HG03457 (cell line): ENCODE data around the gene KRTAP5-8.
"Not testable (repeated sequence)": the region's sequence is repeated elsewhere in the genome, so short reads cannot be mapped to it uniquely, and the experiment has no call there.

ENCODE experiments used
- ATAC-seq: cut with Tn5 transposase; IDR thresholded peaks from one replicate; pipeline ENCODE4 v1.9.1; 2021; ENCODE audit warnings: moderate number of reproducible peaks; ENCODE audit not compliant: unreplicated experiment

The KRTAP5-8 gene

DNA sequence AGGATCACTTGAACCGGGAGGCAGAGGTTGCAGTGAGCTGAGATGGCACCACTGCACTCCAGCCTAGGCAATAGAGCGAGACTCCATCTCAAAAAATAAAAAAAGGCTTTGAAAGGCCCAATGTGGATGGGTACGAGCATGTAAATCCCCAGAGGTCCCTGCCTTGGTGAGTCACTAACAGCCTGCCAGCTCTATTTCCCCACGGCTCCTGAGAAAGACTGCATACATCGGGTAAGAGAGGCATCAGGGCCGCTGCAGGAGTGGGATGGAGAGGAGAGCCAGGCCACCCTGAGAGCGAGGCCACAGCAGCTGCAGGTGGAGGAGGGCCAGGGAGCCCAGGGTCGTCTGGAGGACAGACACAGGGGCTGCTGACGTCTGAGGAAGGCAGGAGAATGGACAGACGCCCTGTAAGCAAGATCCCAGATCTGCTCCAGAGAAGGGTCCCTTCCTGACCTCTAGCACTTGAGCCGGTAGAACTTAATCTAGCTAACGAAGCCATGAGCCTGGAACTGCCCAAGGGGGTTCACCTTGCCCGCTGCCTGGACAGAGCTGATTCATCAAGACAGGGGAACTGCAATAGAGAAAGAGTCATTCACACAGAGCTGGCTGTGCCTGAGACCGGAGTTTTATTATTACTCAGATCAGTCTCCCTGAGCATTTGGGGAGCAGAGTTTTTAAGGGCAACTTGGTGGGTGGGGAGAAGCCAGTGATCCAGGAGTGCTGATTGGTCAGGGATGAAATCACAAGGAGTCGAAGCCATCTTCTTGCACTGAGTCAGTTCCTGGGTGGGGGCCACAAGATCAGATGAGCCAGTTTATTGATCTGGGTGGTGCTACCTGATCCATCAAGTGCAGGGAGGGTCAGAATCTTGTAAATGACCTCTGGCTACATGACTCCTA, 5.3 kb downstream of the KRTAP5-8 start:
- no peak for ATAC-seq

DNA sequence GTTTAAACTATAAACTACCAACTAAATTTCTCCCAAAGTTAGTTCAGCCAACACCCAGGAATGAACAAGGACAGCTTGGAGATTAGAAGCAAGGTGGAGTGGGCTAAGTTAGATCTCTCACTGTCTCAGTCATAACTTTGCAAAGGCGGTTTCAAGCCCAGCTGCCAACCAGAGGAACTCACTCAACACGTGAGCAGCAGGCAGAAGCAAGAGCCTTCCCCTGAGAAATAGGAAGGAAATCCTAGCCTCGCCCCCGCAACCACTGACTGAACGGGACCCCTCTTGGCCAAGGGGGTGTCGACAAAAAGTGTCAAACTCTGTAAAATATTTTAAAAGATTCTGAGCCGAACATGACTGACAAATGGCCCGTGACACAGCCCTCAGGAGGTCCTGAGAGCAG, 6.0 kb downstream of the KRTAP5-8 start:
- ATAC-seq: no peak

DNA sequence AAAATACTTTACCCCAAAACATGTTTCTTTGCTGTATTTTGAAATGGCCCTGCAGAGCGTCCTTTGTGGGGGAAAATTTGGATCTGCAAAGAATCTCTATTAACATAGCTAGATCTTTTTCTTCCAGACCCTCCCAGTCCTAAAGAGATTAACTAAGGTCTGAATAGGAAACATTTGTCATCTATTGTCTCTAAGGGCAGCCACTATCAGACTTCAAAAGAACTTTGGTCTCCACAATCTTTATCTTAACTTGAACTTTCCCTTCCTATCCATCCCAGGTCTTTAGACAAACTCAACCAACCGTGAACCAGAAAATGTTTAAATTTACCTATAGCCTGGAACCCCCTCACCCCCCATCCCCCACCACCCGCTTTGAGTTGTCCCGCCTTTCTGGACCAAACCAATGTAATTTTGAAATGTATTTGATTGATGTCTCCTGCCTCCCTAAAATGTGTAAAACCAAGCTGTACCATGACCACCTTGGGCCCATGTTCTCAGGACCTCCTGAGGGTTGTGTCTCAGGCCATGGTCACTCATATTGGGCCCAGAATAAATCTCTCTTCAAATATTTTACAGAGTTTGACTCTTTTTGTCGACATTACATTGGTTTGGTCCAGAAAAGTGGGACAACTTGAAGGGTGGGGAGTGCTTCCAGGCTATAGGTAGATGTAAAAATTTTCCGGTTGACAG, 6.8 kb downstream of the KRTAP5-8 start:
- no peak for ATAC-seq

DNA sequence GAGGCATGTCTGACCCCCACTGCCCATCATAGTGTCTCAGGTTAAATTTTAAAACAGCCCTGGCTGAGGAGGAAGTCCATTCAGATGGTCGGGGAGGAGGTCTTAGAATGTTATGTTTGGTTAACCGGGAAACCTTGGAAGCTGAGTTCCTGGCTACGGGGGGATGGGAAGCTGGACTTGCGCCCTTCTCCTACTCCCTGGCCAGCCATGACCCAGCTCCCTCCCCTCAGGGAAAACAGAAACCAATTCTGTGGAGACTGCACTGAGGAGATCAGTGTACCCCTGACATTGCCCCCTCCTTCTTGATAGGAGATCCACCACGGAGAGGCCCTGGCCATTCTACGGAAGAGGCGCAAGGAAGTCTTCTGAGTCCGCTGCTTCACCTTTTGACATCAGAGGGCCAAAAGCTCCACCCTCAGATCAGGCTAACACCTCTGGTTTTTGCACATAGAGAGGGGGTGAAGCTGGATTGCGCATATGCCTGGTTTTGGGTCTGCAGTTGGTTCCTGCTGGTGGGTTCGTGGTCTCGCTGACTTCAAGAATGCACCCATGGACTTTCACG, 7.7 kb downstream of the KRTAP5-8 start:
- no peak for ATAC-seq

DNA sequence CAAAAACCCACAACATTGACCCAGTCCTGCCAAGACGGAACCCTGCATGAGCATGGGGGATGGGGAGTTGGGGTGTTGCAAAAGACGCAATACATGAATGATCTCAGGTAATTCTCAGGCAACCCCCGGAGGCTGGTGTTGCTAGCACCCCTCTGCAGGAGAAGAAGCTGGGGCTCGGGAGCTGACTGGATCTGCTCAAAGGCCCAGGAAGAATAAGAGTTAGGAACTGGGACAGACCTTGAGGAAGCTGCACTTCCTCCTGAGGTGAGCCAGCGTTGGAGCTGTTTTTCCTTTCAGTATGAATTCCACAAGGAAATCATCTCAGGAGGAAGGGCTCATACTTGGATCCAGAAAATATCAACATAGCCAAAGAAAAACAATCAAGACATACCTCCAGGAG, 10.3 kb downstream of the KRTAP5-8 start, which contains the start of gene KRTAP5-9:
TSS of gene KRTAP5-9 (plus strand) at position 301 of the 400 bp plus-strand sequence. CDS start 238 bp downstream, outside the sequence.
- no peak for ATAC-seq

DNA sequence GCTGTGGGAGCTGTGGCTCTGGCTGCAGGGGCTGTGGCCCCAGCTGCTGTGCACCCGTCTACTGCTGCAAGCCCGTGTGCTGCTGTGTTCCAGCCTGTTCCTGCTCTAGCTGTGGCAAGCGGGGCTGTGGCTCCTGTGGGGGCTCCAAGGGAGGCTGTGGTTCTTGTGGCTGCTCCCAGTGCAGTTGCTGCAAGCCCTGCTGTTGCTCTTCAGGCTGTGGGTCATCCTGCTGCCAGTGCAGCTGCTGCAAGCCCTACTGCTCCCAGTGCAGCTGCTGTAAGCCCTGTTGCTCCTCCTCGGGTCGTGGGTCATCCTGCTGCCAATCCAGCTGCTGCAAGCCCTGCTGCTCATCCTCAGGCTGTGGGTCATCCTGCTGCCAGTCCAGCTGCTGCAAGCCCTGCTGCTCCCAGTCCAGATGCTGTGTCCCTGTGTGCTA, 10.9 kb downstream of the KRTAP5-8 start:
- no peak for ATAC-seq

DNA sequence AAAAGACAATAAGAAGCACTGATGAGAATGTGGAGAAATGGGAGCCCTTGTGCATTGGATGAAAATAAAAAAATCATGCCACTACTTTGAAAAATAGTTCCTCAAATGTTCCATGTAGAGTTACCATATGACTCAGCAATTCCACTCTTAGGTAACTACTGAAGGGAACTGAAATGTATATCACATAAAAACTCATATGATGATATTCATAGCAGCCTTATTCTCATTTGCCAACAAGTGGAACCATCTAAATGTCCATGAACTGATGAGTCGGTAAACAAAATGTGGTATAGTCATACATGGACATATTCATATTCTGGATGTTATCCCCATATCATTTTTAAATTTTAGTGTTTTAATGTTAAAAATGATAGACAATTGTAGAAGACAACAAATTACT, 13.9 kb downstream of the KRTAP5-8 start:
- ATAC-seq: no peak

DNA sequence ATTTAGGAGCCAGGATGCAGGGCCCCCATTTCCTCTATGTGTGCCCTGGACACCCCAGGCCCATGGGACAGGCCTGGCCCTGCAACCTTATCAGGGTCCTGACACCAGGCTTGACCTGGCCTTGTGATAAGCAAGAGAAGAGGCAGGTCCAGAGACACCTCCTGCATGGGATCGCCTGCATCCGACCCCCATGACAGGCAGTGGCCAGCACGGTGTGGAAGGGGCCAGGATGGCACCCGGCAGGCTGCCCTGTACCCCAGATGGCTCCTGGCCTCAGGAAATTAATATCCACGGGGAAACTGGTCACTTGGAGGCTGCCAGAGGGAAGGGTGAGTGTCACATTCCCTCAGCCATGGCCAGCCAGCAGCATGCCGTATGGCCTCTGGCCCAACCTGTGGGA, 17.2 kb downstream of the KRTAP5-8 start:
- ATAC-seq: no peak

DNA sequence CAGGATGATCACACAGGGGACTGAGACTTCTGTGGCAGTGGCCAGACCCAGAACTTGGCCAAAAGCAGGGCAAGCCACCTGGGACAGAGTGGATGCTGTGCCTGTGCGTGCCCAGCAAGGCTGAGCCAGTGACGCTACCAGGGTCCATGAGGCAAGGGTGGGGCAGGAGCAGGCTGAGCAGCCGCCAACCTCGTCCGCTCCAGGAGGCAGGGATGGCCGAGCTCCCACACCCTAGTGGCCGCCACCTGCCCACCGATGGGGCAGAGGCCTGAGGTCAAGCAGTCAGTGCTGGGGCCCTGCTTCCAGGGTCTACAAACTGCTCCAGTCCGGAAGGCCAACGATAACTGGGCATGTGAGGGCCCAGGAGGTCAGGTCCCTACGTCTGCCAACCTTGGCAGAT, 17.7 kb downstream of the KRTAP5-8 start:
- ATAC-seq: no peak

DNA sequence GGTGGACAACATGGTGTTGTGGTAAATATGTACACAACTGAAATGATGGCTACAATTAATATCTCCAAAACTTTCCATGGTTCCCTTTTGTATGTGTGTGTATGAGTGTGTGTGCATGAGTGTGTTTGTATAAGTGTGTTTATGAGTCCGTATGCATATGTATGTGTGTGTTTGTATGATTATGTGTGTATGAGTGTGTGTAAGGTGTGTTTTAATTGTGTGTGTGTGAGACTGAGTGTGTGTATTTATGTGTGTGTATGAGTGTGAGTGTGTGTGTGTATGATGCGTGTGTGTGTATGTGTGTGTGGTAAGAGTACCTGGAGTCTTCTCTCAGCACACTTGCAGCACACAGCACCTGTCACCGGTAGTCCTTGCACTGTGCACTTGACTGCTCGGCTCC, 18.2 kb downstream of the KRTAP5-8 start:
- ATAC-seq: no peak

DNA sequence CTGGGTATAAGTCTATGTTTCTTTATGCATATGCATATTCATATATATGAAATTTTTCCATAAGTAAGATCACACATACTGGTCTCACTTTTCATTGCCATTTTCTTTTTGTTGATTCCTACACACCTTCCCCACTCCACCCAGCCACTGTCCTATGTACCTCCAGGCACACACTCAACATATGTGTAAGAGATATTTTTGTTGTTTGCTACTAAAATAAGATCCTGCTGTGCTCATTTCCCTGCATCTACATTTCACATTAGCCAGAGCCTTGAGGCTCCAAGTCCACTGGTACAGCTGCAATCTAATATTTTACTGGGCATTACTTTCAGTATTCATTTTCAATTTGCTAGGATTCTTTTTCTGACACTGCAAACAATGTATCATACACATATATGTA, 19.4 kb downstream of the KRTAP5-8 start:
- no peak for ATAC-seq

DNA sequence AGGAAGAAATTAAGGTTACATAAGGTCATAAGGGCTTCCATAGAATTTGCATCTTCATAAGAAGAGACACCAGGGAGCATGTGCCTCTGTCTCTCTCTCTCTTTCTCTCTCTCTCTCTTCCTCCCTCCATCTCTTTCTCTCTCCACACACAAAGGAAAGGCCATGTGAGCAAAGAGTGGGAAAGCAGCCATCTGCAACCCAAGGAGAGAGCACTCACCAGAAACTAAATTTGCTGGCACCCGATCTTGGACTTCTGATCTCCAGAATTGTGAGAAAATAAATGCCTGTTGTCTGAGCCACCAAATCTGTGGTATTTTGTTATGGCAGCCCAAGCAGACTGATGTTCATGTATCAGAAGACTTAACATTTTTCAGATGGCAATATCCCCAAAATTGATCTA, 21.2 kb downstream of the KRTAP5-8 start:
- ATAC-seq: no peak

DNA sequence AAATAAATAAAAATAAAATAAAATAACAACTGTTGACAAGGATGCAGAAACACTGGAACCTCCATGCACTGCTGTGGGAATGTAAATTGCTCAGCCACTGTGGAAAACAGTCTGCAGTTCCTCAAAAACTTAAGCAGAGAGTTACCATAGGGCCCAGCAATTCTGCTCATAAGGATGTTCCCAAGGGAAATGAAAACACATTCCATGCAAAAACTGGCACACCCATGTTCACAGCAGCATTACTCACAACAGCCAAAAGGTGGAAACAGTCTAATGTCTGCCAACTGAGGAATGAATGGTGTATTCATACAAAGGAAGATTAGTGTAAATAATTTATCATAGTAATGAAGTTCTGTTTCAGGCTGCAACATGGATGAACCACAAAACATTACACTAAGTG, 24.3 kb downstream of the KRTAP5-8 start:
- no peak for ATAC-seq

DNA sequence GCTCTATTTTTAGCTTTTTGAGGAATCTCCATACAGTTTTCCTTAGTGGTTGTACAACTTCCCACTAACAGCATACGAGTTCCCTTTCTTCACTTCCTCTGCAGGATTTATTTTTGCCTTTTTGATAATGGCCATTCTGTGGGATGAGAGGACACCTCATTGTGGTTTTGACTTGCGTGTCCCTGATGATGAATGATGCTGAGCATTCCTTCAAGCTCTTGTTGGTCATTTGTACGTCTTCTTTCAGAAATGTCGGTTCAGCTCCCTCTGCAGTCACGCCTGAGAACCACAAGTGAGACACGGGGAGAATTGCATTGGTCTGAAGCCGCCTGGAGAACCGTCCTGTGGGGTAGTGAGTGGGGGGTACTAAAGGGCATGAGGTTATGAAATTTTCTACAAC, 25.6 kb downstream of the KRTAP5-8 start:
- ATAC-seq: no peak

DNA sequence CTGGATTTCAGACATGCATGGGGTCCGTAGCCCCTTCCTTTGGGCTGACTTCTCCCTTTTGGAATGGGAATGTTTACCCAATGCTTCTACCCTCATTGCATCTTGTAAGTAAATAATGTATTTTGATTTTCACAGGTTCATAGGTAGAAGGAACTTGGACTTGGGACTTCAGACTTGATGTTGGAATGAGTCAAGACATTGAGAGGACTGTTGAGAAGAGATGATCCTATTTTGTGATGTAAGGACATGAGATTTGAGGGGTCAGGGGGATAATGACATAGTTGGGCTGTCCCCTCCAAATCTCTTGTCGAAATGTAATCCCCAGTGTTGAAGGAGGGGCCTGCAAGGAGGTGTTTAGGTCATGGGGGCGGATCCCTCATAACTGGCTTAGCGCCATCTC, 26.6 kb downstream of the KRTAP5-8 start:
- ATAC-seq: no peak

DNA sequence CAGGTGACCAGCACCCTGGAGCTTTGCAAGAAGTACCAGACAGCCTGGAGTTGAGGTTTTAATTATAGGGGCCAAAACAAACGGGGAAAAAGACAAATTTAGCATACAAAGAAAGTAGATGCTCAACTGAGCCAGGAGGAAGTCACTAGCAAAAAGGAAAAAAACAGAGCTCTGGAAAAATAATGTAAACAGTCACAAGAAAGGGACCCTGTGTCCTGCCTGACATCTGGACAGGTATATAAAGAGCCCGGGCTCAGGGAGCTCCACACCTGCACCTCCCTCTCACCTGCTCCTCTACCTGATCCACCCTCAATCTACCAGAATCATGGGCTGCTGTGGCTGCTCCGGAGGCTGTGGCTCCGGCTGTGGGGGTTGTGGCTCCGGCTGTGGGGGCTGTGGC, 27.4 kb downstream of the KRTAP5-8 start, which contains the start of gene KRTAP5-10:
TSS of gene KRTAP5-10 (plus strand) at position 301 of the 400 bp plus-strand sequence. CDS start at position 326, 25 bp downstream.
- no peak for ATAC-seq

DNA sequence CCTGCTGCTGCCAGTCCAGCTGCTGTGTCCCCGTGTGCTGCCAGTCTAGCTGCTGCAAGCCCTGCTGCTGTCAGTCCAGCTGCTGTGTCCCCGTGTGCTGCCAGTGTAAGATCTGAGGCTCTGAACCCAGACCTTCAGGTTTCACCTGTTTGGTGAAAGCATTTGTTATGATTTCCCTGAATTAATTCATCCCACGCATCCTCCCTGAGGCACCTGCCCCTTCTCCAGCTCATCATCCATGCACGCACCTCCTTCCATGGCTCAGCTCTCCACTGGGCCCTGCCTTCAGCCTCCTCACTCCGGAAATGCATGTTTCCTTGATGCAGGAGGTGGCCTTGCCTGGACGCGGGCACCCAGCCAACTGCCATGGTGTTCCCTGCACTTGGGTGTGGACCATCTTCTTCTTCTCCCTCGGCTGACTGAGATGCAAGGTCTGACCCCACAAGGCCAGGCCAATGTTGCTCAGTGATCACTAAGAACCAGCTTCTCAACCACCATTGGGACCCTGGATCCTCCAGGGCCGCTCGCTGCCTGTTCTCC, 28.3 kb downstream of the KRTAP5-8 start:
- ATAC-seq: no peak

DNA sequence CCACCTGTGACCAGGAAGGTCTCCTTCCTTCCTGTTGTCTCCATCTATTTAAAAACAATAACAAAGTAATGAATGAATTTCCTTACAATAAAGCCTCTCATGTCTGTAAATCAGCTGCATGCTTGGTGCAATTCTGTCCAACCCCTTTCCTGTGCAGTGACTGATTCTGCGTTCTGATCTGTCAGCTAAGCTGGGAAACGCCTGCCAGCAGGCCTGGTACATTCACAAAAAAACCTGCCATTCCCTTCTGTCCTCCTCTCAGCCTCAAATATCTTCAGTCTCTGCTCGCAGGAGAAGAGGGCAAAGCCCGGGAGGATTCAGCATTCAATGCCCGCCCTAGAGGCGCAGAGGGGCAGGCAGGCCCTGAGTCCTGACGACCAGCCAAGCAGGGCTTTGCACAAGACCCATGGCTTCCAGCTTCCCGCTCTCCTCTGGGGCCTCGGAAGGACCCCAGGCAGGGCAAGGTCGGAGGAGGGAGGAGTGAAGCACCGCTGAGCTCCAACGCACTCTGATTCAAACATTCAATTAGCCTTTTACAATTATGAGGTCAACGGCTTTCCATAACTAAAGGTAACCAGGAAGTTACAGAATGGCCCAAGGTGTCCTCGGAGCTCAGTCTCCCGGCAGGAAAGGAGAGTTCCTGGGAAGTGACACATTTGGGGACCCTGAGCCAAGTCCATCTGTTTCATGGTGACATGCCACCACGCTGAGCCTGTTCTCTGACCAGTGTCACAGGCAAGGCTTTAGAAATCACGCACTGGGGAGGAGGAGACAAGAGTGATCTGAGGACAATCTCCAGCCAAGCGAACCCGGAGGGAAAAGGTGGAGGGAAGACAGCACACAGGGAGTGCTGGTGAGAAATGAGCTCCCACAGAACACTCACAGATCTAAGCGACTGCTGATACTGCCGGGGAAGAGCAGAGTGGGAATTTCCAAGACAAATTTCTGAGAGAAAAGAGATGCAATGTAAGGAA, 29.1 kb downstream of the KRTAP5-8 start:
- ATAC-seq: not testable (repeated sequence)

DNA sequence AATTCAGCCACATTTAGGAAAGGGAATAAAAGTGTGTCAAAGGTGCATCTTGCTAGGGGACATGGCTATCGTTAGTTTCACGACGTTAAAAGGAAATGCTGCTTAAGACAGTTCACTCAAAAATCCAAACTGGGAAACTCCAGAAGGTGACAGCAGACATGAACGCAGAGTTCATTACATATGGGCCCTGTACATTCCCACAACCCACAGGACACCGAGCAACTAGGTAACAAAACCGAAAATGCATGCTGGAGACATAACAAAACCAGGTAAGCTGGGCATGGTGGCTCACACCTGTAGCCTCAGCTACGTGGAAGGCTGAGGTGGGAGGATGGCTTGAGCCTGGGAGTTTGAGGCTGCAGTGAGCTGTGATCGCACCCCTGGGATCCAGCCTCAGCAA, 29.8 kb downstream of the KRTAP5-8 start:
- ATAC-seq: not testable (repeated sequence)

DNA sequence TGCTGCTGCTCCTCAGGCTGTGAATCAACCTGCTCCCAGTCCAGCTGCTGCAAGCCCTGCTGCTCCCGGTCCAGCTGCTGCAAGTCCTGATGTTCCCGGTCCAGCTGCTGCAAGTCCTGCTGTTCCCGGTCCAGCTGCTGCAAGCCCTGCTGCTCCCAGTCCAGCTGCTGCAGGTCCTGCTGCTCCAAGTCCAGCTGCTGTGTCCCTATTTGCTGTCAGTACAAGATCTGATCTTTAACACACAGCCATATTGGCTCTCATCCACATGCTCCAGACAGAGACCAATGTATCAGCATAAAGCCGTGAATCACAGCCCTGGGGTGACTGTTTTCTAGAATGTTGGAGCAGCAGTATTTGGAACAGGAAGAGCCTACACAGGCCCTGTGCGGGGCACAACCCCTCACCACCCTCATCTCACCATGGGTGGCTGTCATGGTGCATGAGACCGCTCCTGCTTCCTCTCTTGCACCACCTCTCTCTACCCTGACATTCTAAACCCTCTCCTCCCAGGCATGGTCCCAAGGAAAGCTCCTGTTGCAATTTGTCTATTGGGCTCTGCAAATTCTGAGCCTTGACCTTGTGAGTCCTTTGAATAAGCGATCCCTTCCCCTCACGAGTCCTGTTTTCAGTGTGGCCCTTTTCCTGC, 31.0 kb downstream of the KRTAP5-8 start:
- ATAC-seq: no peak
